ENCODE results near the gene PRR5L.

DNA sequence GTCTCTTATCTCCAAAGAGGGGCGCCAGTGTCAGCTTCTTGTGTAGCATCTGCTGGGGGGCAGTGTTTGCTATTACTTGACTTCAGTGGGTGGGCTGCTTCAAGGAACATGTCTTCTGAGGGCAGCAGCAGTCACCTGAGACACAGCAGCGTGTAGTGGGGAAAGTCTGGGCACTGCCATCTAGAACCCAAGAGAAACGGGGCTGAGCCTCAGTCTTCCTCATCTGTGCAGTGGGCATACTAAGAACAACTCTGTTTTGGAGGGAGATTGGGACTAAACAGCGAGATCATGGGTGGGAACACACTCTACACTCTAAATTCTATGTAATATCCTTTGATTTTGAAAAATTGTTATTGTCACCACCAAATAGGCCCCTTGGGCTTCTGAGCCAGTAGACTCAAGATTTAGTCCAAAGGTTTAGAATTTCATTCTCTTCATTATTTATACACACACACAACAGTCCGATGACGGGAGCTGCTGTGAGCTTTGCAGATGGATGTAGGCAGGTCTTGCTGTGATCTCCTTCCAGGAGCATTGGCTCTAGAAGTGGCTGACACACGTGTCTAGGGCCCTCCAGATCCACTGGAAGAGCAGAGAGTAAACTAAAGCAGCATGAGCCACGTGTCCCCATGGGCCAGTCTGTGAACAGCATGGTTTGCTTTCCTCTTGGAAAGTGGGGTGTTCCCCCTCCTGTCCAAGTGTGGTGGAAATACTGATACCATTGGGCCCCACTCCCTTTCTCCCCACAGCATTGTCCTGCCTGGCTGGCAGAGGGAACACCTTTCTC, 162.2 kb downstream of the PRR5L start:
- TF ChIP-seq POLR2A (IDR thresholded peaks at IDR 0.05; ENCODE audit: low read depth, low read length) (no peak), POLR2AphosphoS5 (IDR thresholded peaks at IDR 0.05; ENCODE audit: low read depth, low read length) (no peak)
